Activated T-cell treated with anti-CD3 and anti-CD28 coated beads, Interleukin-2, amount 50 U/mL, for 72 hours (primary cell): ENCODE measurements around the gene DZIP1. TPM values are rescaled to one million over a fixed set of nuclear protein-coding genes. Genes with fewer than 3 reads are reported as not detected.
"Not testable (repeated sequence)": the region's sequence is repeated elsewhere in the genome, so short reads cannot be mapped to it uniquely, and the experiment has no call there.

Experiments used
- ATAC-seq, 2 donors: fragments of 150-1000 bp; cut with Tn5 transposase; replicated peaks in 1 of 2; 2 replicates each; pipeline ENCODE4 v1.10.0; 2021; ENCODE audit warnings: moderate library complexity in 2 of 2, mild to moderate bottlenecking in 1 of 2
- DNase-seq, 2 donors: peaks; one replicate each; pipeline ENCODE4 v3.0.0; 2021 to 2022; ENCODE audit warnings: mixed read lengths in 1 of 2
- H3K27ac Mint-ChIP-seq: one replicate; pipeline ENCODE4 v1.8.0; 2022; ENCODE audit warnings: mild to moderate bottlenecking, moderate library complexity, mixed read lengths
- H3K27me3 Mint-ChIP-seq: one replicate; pipeline ENCODE4 v1.8.0; 2022; ENCODE audit warnings: low read depth, mixed read lengths
- H3K36me3 Mint-ChIP-seq, 2 donors: one replicate each; pipeline ENCODE4 v1.8.0; 2022; ENCODE audit warnings: mixed read lengths in 2 of 2, mild to moderate bottlenecking in 1 of 2; ENCODE audit not compliant: insufficient read depth in 2 of 2
- H3K4me1 Mint-ChIP-seq: one replicate; pipeline ENCODE4 v1.8.0; 2022; ENCODE audit warnings: low read depth, mixed read lengths
- H3K4me3 Mint-ChIP-seq, 2 donors: one replicate each; pipeline ENCODE4 v1.8.0; 2022; ENCODE audit warnings: mild to moderate bottlenecking in 2 of 2, mixed read lengths in 2 of 2, moderate library complexity in 2 of 2
- H3K9me3 Mint-ChIP-seq, 2 donors: one replicate each; pipeline ENCODE4 v1.8.0; 2022; ENCODE audit warnings: mixed read lengths in 2 of 2
- total RNA-seq, 2 donors: library from RNA; stranded (reverse); gene quantifications; one replicate each; pipeline ENCODE4 v1.2.3, GENCODE V29; 2022

The DZIP1 gene
- total RNA-seq, 2 donors from 2014 or later, result 0.19 to 0.31 TPM

DNA sequence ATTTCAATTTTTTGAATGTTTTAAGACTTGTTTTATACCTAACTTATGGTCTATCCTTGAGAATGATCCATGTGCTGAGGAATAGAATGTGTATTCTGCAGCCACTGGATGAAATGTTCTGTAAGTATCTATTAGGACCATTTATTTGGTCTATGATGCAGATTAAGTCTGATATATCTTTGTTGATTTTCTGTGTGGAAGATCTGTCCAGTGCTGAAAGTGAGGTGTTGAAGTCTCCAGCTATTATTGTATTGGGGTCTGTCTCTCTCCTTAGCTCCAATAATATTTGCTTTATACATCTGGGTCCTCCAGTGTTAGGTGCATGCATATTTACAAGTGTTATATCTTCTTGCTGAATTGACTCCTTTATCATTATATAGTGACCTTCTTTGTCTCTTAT is 22.7 kb upstream of the DZIP1 start:
- not testable (repeated sequence) for H3K27ac Mint-ChIP-seq, H3K4me3 Mint-ChIP-seq, DNase-seq, H3K4me1 Mint-ChIP-seq, ATAC-seq
- H3K27me3 Mint-ChIP-seq, result peaks cover 17% of the 10 kb centered on the region
- H3K36me3 Mint-ChIP-seq, result peaks cover 15 to 19% of the 10 kb centered on the region in 2 donors
- H3K9me3 Mint-ChIP-seq, result peaks cover 11 to 27% of the 10 kb centered on the region in 2 donors

DNA sequence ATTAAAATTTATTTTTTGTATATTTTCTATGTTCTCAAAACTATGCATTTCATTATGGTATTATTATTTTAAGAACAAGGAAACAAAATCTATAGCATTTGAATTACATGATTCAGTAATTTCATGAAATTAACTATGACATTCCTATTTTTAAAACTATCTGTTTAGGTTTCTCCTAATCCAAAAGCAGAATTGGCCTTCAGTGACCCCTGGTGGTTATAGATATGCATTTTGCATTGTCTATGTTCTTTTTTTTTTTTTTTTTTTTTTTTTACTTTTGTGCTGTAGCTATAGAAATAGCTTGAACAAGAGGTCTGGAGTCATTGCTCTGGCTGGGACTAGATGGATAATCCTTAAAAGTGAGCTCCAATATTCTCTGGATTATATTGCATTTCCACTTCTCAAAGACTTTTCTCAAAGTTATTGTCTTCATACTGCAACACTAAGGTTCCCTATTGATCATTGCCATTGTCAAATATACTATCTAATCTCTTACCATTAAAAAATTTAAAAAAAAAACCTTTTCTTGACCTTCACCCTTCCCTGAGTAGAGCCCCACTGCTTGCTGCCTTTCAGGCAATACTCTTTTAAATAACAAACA is 16.6 kb upstream of the DZIP1 start:
- H3K4me3 Mint-ChIP-seq, result no peak overlapping the region
- peaks cover 2 to 7% of the 10 kb centered on the region in 2 donors for H3K36me3 Mint-ChIP-seq
- peaks cover 3 to 10% of the 10 kb centered on the region in 2 donors for H3K9me3 Mint-ChIP-seq
- DNase-seq, result peak in 1 of 2 donors; percentile 9
- no peak for ATAC-seq
- H3K27me3 Mint-ChIP-seq, result peaks cover 20% of the 10 kb centered on the region
- no peaks in the 10 kb centered on the region for H3K4me1 Mint-ChIP-seq
- no peak overlapping the region for H3K27ac Mint-ChIP-seq

DNA sequence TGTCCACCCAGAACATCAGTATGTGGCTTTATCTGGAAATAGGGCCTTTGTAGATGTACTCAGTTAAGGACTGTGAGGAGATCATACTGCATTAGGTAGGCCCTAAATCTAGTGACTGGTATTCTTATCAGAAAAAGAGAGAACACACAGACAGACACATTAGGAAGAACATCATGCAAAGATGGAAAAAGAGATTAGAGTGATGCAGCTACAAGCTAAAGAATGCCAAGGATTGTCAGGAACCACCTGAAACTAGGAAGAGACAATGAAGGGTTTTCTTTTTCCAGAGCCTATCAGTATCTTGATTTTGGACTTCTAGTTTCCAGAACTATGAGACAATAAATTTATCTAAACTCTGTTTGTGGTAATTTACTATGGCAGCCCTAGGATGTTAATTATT is 15.0 kb upstream of the DZIP1 start:
- Mint-ChIP-seq H3K36me3 (peaks cover 2 to 7% of the 10 kb centered on the region in 2 donors), H3K27me3 (peaks cover 20% of the 10 kb centered on the region), H3K9me3 (peaks cover 0 to 7% of the 10 kb centered on the region in 2 donors), H3K4me3 (no peak overlapping the region), H3K27ac (no peak overlapping the region), H3K4me1 (no peaks in the 10 kb centered on the region)
- no peak for ATAC-seq
- DNase-seq, result no peak

DNA sequence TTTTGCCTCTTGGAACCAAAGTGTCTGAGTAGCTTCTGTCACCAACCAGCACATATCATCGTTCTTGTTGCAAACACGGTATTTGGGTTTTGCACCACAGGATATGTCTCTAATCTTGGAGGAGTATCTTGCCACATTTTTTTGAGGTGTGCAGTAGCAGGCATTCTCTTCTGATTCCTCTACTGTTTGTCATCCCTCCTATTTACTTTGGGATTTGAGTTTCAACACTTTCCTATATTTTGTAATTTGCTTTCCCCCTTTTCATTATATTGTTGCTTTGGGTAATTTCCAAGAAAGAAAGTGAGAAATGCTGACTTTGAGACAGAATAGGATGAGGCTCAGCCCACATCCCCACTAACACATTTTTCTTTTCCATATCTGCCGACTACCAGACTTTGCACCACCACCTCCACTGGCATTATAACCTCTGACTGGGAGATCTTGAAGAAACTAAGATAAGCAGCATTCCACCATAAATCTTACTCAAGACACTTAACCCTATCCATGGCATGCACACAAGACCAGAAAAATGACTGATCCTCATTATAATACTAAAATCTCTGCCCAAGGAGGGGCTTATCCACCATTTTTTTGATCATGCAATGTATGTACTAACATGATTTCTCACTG is 12.0 kb upstream of the DZIP1 start:
- Mint-ChIP-seq H3K36me3 (peaks cover 2% of the 10 kb centered on the region in 2 donors), H3K4me1 (no peaks in the 10 kb centered on the region), H3K27me3 (peaks cover 16% of the 10 kb centered on the region), H3K27ac (no peak overlapping the region), H3K4me3 (no peak overlapping the region), H3K9me3 (peaks cover 0 to 2% of the 10 kb centered on the region in 2 donors)
- DNase-seq, result no peak
- ATAC-seq, result no peak

DNA sequence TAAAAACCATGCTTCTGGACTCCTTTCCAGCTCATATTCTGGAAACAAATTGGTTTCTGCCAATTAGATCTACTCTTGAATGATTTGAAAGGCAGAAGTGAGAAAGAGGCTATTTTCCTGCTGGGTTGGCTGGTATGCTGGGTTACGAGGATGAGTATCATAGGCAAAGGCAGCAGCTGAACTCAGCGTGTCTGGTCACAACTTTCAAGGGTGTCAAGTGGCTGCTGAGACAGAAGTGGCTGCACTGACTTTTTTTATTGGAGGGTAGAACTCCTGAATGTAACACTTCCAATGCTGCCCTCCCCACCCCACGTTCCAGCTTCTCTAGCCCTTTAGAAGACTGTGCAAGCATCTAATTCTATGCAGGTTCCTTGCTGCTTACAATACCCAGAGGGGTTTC is 8.3 kb upstream of the DZIP1 start:
- no peak for DNase-seq
- no peaks in the 10 kb centered on the region for H3K36me3 Mint-ChIP-seq
- H3K4me3 Mint-ChIP-seq, result no peak overlapping the region
- peaks cover 16% of the 10 kb centered on the region for H3K27me3 Mint-ChIP-seq
- no peak overlapping the region for H3K27ac Mint-ChIP-seq
- no peak for ATAC-seq
- no peaks in the 10 kb centered on the region for H3K4me1 Mint-ChIP-seq
- H3K9me3 Mint-ChIP-seq, result no peaks in the 10 kb centered on the region

DNA sequence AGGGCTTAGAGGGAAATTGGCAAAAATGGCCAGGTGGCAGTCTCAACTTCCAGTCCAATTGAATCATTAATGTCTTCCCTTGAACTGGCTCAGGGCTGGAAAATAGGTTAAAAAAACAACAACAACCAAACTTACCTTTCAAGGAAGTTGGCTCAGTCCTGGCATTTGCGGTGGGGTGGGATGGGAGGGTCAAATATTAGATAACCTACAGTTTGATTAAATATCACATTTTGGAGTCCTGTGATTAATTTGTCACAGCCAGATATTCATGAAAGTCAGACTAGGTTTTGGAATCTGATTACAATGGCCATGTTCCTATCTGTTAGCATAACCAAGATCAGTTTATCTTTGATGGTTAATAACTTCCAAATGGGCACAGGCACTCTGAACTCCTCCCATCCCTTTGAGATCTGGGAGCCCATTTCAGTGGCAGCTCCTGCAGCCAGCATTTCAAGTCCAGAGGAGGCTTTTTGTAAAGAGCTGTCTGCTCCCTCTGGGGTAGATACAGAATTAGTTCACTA is 7.8 kb upstream of the DZIP1 start:
- ATAC-seq (no peak), DNase-seq (no peak)

GRCh38 chr13:95650696-95651095 is 6.2 kb upstream of the DZIP1 start:
- Mint-ChIP-seq H3K9me3 (no peaks in the 10 kb centered on the region), H3K4me1 (no peaks in the 10 kb centered on the region), H3K4me3 (no peak overlapping the region), H3K27me3 (peaks cover 11% of the 10 kb centered on the region), H3K36me3 (no peaks in the 10 kb centered on the region), H3K27ac (no peak overlapping the region)
- DNase-seq, result no peak
- ATAC-seq, result no peak

More for the DNA sequence above, 7.8 kb upstream of the DZIP1 start:
- no peaks in the 10 kb centered on the region for H3K4me1 Mint-ChIP-seq
- no peak overlapping the region for H3K4me3 Mint-ChIP-seq
- no peak overlapping the region for H3K27ac Mint-ChIP-seq
- peaks cover 16% of the 10 kb centered on the region for H3K27me3 Mint-ChIP-seq
- no peaks in the 10 kb centered on the region for H3K9me3 Mint-ChIP-seq
- H3K36me3 Mint-ChIP-seq, result no peaks in the 10 kb centered on the region

DNA sequence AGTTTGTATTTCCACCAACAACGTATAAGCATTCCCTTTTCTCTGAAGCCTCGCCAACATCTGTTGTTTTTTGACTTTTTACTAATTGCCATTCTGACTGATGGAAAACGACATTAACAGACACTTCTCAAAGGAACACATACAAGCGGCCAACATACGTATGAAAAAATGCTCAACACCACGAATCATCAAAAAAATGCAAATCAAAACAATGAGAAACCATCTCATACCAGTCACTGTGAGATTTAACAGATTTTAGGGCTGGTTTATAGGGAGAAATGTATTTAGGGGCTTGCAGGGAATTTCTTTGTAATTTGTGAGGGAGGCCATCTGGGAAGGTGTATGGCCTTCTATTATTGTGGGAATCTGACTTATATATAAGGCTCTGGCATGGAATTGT is 2.8 kb upstream of the DZIP1 start:
- ATAC-seq (no peak), DNase-seq (no peak)
- Mint-ChIP-seq H3K27ac (no peak overlapping the region), H3K27me3 (peaks cover 26% of the 10 kb centered on the region), H3K4me3 (no peak overlapping the region), H3K36me3 (no peaks in the 10 kb centered on the region), H3K4me1 (peaks cover 9% of the 10 kb centered on the region), H3K9me3 (no peaks in the 10 kb centered on the region)

DNA sequence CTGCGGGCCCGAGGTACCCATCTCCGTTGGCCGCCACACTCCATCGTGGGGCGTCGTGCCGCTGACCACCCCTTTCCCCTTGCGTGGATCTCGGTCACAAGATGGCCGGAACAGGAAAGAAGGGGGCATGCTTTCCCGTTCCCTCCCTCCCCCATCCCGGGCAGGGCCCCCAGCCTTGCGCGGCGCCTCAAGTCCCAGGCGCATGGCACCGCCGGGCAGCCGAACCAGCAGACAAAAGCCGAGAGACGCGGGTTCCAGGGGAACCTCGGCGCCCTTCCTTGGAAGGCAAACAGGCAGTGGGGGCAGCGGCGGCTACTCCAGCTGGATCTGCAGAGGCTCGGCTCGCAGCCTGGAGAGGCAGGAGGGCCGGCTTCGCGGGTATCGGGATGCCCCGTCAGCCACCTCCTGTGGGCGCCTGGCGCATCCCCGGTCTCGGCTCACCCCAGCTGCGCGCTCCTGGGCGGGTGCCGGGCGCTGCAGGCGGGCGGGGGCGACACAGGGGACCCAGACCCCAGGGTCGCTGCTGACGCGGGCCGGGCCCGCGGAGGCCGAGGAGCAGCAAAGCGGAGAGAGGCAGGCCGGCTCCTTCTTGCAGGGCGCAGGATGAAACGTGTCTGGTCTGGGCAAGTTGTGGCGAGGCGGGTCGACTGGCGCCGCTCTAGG is 439 bp downstream of the DZIP1 start:
- ATAC-seq (peak; percentile 56 to 59), DNase-seq (peak in 1 of 2 donors; percentile 16)
- Mint-ChIP-seq H3K4me1 (peaks cover 9% of the 10 kb centered on the region), H3K4me3 (peak overlapping the region; percentile 76 to 80), H3K27ac (no peak overlapping the region), H3K36me3 (no peaks in the 10 kb centered on the region), H3K27me3 (peaks cover 38% of the 10 kb centered on the region), H3K9me3 (no peaks in the 10 kb centered on the region)

GRCh38 chr13:95643571-95643935 is 953 bp downstream of the DZIP1 start:
- Mint-ChIP-seq H3K9me3 (no peaks in the 10 kb centered on the region), H3K36me3 (no peaks in the 10 kb centered on the region), H3K27me3 (peaks cover 43% of the 10 kb centered on the region), H3K4me3 (peak overlapping the region; percentile 64 to 76), H3K4me1 (peaks cover 9% of the 10 kb centered on the region), H3K27ac (no peak overlapping the region)
- DNase-seq, result no peak
- no peak for ATAC-seq

DNA sequence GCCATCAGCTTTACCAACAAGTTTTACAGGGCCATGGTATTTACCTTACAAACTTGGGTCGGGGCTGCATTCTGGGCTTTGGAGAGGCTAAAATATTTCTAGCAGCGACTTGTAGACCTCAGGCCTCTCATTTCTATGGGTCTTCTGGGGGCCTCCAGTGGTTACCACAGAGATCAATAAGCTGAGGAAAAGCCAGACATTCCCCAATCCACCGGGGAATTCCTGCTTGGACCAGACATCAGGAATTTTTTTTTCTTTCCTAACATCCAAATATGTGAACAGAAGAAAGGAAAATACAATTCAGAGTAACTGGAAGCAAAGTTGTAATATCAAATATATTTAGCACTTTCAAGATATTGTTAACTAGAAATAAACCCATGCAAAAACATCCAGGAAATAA is 1.5 kb downstream of the DZIP1 start:
- no peak for ATAC-seq
- H3K4me1 Mint-ChIP-seq, result peaks cover 9% of the 10 kb centered on the region
- H3K4me3 Mint-ChIP-seq, result no peak overlapping the region
- H3K27ac Mint-ChIP-seq, result no peak overlapping the region
- H3K9me3 Mint-ChIP-seq, result no peaks in the 10 kb centered on the region
- no peak for DNase-seq
- H3K36me3 Mint-ChIP-seq, result no peaks in the 10 kb centered on the region
- H3K27me3 Mint-ChIP-seq, result peaks cover 43% of the 10 kb centered on the region

DNA sequence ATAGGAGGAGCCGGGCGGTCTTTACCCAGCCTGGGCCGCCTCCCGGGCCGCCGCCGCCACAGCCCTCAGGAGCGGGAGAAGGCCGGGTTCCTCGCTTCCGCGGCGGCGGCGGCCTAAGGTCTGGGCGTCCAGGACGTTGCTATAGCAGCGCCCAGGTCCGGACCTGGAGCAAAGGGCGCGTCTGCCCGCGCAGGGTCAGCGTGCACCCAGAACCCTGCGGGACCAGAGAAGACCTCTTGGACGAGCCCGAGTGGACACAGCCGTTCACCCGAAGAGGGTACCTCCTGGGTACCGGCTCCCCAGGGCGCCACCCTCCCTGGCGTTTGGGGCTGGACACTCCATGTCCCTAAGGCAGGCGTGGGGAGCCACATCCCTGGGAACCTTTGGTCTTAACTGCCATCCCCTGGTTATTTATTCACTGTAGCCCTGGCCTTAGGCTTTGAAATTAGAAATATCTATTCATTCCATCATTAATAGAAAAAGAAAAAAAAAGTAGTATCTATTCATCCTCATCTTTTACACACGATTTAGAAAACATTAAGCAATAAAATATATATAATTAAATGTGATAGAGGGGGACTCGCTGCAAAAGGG is 2.4 kb downstream of the DZIP1 start:
- Mint-ChIP-seq H3K4me3 (no peak overlapping the region), H3K27ac (no peak overlapping the region), H3K9me3 (no peaks in the 10 kb centered on the region), H3K4me1 (peaks cover 13% of the 10 kb centered on the region), H3K27me3 (peaks cover 43% of the 10 kb centered on the region), H3K36me3 (no peaks in the 10 kb centered on the region)
- DNase-seq (no peak), ATAC-seq (peak; percentile 51 to 61)
